CD4-positive, alpha-beta T cell (primary cell): Measurements from ENCODE around the gene SWAP70. TPM values are rescaled to one million over a fixed set of nuclear protein-coding genes. Genes with fewer than 3 reads are reported as not detected.

Experiments used
- ATAC-seq: fragments of 200-7000 bp; cut with Tn5 transposase; one replicate; pipeline ENCODE4 v1.10.0; 2022; ENCODE audit warnings: mild to moderate bottlenecking; ENCODE audit not compliant: poor library complexity
- CTCF ChIA-PET: fragments of 350-600 bp; sonication (Branson Sonifier 250); formaldehyde crosslinking; loops from one replicate; lab custom pipeline; 2021; ENCODE audit warnings: antibody characterized with exemption, inconsistent platforms; lab: Charles Lee
- POLR2A ChIA-PET: fragments of 350-600 bp; sonication (Branson Sonifier 250); formaldehyde crosslinking; loops from one replicate; lab custom pipeline; 2021; ENCODE audit warnings: antibody characterized with exemption, inconsistent platforms; lab: Charles Lee
- DNase-seq, 14 experiments: peaks; one replicate each; pipeline ENCODE4 v3.0.0-alpha.2; 2013 to 2020; ENCODE audit warnings: mixed read lengths in 2 of 14
- H3K27ac ChIP-seq, 2 donors: one replicate each; pipeline versions ENCODE4 v1.5.1 to v1.7.0; 2013; ENCODE audit warnings: low read length in 2 of 2, low read depth in 1 of 2, mild to moderate bottlenecking in 1 of 2
- H3K27me3 ChIP-seq, 2 experiments: 1 replicate in 1 of 2; 2 replicates in 1 of 2; pipeline versions ENCODE4 v1.6.1 to v1.7.0; 2013; ENCODE audit warnings: low read length in 2 of 2, control low read depth in 1 of 2, mild to moderate bottlenecking in 1 of 2, moderate library complexity in 1 of 2; ENCODE audit not compliant: insufficient read depth in 2 of 2, control insufficient read depth in 1 of 2
- H3K36me3 ChIP-seq: one replicate; pipeline ENCODE4 v1.6.1; 2013; ENCODE audit warnings: low read length, control low read depth; ENCODE audit not compliant: insufficient read depth
- H3K4me1 ChIP-seq: one replicate; pipeline ENCODE4 v1.6.1; 2013; ENCODE audit warnings: low read length, control low read depth; ENCODE audit not compliant: insufficient read depth
- H3K4me3 ChIP-seq: one replicate; pipeline ENCODE4 v1.5.1; 2013; ENCODE audit warnings: mild to moderate bottlenecking, low read length, moderate library complexity
- H3K9me3 ChIP-seq, 2 experiments: 1 replicate in 1 of 2; 2 replicates in 1 of 2; pipeline versions ENCODE4 v1.6.1 to v1.7.0; 2013; ENCODE audit warnings: low read length in 2 of 2, mild to moderate bottlenecking in 2 of 2, control low read depth in 1 of 2, moderate library complexity in 1 of 2; ENCODE audit not compliant: control insufficient read depth in 1 of 2, insufficient read depth in 1 of 2
- H3K27ac Mint-ChIP-seq: one replicate; pipeline ENCODE4 v1.8.0; 2020; ENCODE audit warnings: mixed read lengths
- H3K27me3 Mint-ChIP-seq: one replicate; pipeline ENCODE4 v1.8.0; 2021; ENCODE audit warnings: mixed read lengths
- H3K36me3 Mint-ChIP-seq: one replicate; pipeline ENCODE4 v1.8.0; 2021; ENCODE audit warnings: low read depth, mixed read lengths
- H3K4me1 Mint-ChIP-seq: one replicate; pipeline ENCODE4 v1.8.0; 2021; ENCODE audit warnings: low read depth, mixed read lengths
- H3K4me3 Mint-ChIP-seq: one replicate; pipeline ENCODE4 v1.8.0; 2020; ENCODE audit warnings: mild to moderate bottlenecking, mixed read lengths
- H3K9me3 Mint-ChIP-seq: one replicate; pipeline ENCODE4 v1.8.0; 2020; ENCODE audit warnings: mixed read lengths
- CTCF ChIP-seq: fragments of 200-600 bp; IDR thresholded peaks from one replicate; pipeline ENCODE4 v1.8.0; 2022; ENCODE audit warnings: antibody characterized with exemption, mild to moderate bottlenecking
- intact Hi-C, 2 experiments: fragments of 100-400 bp; cut with DNase I in 1 of 2; cut with micrococcal nuclease in 1 of 2; formaldehyde crosslinking; loops; one replicate each; pipeline versions ENCODE4 v1.15.1 to v1.9.0; 2023 to 2025; cut with DNase I, micrococcal nuclease
- total RNA-seq, 174 experiments: library from RNA in 2 of 174; stranded (reverse) in 2 of 174; gene quantifications; one replicate each; pipeline ENCODE4 v1.2.3 and lab custom pipeline; 2021 to 2026

The SWAP70 gene
- total RNA-seq, 2 experiments from 2014 or later = 4.0 to 4.1 TPM

- H3K4me1 Mint-ChIP-seq = no peaks in the 10 kb centered on the region
- H3K36me3 ChIP-seq = no peaks in the 10 kb centered on the region
- CTCF ChIA-PET = no interaction called here
- POLR2A ChIA-PET = no interaction called here
- no peak overlapping the region for H3K27ac Mint-ChIP-seq
- H3K27me3 Mint-ChIP-seq = no peaks in the 10 kb centered on the region
- no peak overlapping the region for H3K4me3 Mint-ChIP-seq
- no peak for DNase-seq
- no peaks in the 10 kb centered on the region for H3K4me1 ChIP-seq
- H3K27ac ChIP-seq = no peak overlapping the region
- intact Hi-C loops = no loop called here
- H3K4me3 ChIP-seq = no peak overlapping the region
- no peaks in the 10 kb centered on the region for H3K27me3 ChIP-seq
- no peaks in the 10 kb centered on the region for H3K9me3 ChIP-seq
- TF ChIP-seq CTCF = no peak
- no peak for ATAC-seq
- peaks cover 6% of the 10 kb centered on the region for H3K36me3 Mint-ChIP-seq
- no peaks in the 10 kb centered on the region for H3K9me3 Mint-ChIP-seq
These were observed 133.0 kb downstream of the SWAP70 start for GRCh38 chr11:9796854-9797253.

- no peaks in the 10 kb centered on the region for H3K9me3 ChIP-seq
- TF ChIP-seq CTCF = no peak
- Mint-ChIP-seq H3K36me3 (peaks cover 6% of the 10 kb centered on the region), H3K9me3 (no peaks in the 10 kb centered on the region), H3K27me3 (no peaks in the 10 kb centered on the region), H3K27ac (no peak overlapping the region), H3K4me1 (no peaks in the 10 kb centered on the region), H3K4me3 (no peak overlapping the region)
- no peaks in the 10 kb centered on the region for H3K4me1 ChIP-seq
- no peaks in the 10 kb centered on the region for H3K36me3 ChIP-seq
- no peak overlapping the region for H3K27ac ChIP-seq
- ATAC-seq (no peak), DNase-seq (no peak)
- H3K4me3 ChIP-seq = no peak overlapping the region
- intact Hi-C loops = no loop called here
- ChIA-PET CTCF (no interaction called here), POLR2A (no interaction called here)
- H3K27me3 ChIP-seq = no peaks in the 10 kb centered on the region
These were observed 133.4 kb downstream of the SWAP70 start for GRCh38 chr11:9797300-9797699.

- H3K27ac Mint-ChIP-seq = no peak overlapping the region
- Histone ChIP-seq H3K27ac (no peak overlapping the region), H3K4me3 (no peak overlapping the region), H3K4me1 (no peaks in the 10 kb centered on the region), H3K9me3 (no peaks in the 10 kb centered on the region), H3K27me3 (no peaks in the 10 kb centered on the region), H3K36me3 (no peaks in the 10 kb centered on the region)
- no peaks in the 10 kb centered on the region for H3K9me3 Mint-ChIP-seq
- H3K36me3 Mint-ChIP-seq = peaks cover 9% of the 10 kb centered on the region
- H3K4me3 Mint-ChIP-seq = no peak overlapping the region
- ChIA-PET POLR2A (no interaction called here), CTCF (no interaction called here)
- intact Hi-C loops = no loop called here
- ATAC-seq (no peak), DNase-seq (no peak)
- no peaks in the 10 kb centered on the region for H3K27me3 Mint-ChIP-seq
- no peaks in the 10 kb centered on the region for H3K4me1 Mint-ChIP-seq
- TF ChIP-seq CTCF = no peak
These were observed 136.0 kb downstream of the SWAP70 start for GRCh38 chr11:9799886-9800285.
